NCI-H146 treated with DMSO at 0.1 percent for 48 hours (cell line): ENCODE data around the gene GRK1.

Source experiments
- DNase-seq: peaks from one replicate; lab custom pipeline; 2025; ENCODE audit not compliant: unreplicated experiment; lab: John Stamatoyannopoulos, UW

GRK1 gene

DNA sequence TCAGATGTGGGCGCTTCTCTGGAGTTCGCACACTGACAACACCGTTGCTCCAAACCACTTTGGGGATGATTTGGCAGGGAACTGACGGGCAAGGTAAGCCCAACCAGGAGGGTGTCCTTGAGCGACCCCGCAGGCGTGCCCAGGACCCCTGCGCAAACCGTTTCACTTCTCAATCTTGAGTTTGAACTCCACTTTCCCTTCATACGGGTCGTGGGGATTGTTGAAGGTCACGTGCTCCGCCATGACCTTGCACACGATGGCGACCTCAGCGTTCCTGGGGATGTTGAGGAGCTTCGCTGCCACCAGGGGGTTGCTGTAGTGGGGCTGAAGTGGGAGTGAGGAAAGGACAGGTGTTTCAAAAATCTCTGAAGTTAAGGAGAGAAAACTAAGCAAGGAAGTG, 17.8 kb upstream of the GRK1 start:
- DNase-seq: no peak

DNA sequence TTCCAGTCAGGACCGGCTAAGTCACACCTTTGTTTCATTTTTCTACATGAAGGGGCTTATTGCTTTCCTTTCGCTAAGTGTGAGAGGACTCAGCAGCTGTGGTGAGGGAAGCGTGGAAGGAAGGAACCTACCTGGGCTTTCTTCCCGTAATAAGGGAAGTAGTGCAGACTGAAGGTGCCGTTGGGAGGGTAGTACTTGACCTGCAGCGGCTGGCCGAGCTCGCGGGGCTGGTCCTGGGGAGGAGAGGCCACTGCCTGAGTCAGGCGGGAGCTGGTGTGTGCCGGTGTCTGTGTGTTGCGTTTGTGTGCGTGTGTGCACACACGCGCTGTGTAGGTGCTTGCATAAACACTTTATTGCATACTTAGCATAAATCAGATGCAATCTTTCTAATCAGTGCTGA, 16.7 kb upstream of the GRK1 start:
- DNase-seq: no peak

DNA sequence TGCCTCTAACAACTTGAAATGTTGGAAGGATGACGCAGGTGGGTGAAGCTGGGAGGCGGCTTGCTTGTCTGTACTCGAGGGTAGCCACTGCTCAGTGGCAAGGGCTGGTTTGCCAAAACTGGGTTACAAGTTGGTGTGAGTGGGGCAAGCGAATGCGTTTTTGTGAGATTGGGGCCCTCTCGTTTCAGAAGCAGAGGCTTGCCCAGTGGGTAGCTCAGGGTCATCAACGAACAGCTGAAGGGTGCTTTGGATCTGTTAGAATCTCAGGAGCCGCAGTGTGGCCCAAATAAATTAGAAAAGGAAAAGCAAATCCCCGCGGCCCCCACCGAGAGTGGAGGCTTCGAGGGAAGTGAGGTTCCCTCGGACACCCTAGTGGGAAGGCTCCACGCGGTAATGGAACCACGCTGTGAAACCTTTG, 16.3 kb upstream of the GRK1 start:
- no peak for DNase-seq

DNA sequence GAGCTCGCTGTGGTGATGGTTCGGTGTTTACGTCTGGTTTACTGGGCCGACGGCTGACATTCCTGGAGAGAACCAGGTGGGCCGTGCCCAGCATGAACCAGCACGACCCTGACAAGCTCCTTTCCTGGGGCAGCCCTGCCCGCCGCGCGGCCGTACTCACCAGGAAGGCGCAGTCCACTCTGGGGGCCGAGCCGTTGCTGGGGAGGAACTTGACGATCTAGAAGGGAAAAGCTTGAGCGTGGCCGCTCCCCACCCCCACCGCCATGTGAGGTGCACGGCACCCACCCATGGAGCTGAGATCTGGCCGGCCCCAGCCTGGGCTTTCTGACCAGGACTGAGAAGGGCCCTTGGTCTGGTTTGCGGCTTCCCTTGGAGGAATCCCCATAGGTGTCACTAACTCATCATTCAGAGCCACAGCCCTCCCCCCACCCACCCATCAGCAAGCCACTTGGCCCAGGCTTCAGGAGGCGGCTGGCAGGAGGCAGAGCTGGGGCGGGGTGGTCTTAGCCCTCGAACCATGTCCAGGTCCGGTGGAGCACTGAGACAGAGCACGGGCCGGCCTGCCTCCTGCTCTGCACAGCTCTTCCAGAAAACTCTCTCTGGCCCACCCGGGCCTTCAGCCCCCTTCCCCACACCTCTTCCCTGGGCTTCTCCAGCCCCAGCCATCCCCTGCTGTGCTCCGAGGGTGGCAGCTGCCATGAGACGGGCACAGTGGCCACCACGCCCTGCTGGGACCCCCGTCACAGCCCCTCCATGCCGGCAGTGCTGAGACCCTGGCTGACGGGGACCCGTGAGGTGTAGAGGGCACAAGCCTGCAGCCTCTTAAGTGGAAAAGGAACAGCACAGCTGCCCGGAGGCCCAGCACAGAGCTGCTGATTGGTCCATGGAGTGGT, 15.3 kb upstream of the GRK1 start:
- DNase-seq: no peak

DNA sequence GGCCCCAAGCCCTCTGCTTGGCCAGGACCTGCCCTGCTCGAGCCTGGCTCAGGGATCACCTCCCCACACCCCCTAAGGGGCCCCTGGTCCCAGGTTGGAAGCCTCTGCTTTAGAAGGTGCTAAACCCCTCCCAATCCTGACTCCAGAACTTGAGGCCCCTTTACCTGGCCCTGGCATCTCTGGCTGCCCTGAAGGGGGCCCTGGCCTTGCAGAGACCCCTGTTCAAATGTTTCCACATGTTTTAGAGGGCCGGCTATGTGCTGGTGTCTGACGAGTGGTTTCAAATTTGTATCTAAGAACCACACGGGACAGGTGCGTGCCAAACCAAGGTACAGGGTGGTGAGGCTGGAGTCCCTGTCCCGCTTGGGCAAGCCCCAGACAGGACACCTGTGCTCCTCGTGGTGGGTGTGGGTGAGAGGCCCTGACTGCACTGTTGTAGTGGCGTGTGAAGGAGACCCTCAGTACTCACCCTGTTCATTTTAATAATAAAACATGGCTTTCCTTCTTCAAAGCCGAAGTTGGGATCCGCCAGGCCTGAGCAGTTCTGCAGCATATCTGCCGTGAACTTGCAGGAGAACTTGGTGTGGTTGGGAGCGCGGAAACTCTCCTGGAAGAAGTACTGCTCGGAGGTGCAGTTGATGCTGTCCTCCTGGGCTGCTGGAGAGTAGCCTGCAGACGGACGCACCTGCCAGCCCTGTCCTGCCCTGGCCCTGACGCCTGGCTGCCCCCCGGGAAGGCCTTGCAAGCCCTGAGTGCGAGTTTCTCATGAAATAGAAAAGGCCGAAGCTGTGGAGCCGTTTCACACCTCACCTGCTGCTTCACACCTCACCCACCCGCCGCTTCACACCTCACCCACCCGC, 14.4 kb upstream of the GRK1 start:
- no peak for DNase-seq

DNA sequence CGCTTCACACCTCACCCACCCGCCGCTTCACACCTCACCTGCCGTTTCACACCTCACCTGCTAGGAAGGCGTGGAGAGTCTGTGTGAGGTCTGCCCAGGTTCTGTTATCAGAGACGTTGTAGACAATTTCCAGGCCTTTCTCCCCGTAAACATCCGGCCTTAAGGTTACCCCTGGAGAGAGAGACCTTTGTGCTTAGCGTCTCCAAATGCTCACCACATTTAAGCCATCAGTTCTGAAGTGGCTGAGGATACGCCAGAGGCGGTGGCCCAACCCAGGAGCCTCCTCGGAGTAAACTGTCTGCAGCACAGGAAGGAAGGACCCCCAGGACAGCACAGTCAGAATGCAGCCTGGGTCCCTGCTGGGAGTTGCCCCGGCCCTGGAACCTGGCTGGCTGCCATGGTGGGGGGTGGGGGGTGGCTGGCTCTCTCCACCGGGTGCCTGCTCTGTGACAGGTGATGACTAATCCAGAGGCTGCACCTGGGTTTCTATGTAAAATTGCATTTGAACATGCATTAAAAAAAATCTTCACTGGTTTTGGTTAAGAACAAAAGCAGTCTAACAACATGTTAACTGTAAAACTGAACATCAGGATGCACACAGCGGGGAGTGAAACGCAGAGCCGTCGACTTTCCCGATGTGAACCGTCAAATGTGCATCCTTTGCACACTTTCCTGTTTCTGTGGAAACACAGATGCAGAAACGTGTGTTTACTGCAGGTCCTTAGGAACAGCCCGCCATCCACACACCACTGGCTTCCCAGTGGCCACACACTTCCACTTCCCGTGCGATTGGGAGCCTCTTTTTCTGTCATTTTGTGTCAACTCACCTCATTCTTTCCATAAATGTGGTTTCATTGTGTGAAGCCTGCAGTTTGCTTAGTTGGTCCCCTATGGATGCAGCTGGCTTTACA, 13.5 kb upstream of the GRK1 start:
- peak; percentile 75 for DNase-seq

DNA sequence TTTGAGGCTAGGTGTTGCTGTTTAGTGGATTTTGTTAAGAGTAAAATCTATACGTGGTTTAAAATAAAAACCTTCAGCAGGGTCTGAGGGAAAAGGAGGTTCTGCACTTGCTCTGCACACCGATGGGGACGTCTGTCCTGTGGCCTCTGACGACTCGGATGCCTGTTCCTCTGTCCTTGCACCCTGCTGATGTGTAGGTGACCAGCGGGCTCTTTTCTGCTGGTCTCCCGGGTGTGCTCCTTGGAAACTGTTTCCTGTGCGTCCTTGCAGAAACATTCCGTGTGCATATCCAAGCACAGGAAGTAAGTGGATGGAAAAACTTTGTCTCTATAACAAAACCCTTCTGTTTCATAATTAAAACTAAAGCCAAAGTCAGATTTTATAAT, 12.9 kb upstream of the GRK1 start:
- no peak for DNase-seq

DNA sequence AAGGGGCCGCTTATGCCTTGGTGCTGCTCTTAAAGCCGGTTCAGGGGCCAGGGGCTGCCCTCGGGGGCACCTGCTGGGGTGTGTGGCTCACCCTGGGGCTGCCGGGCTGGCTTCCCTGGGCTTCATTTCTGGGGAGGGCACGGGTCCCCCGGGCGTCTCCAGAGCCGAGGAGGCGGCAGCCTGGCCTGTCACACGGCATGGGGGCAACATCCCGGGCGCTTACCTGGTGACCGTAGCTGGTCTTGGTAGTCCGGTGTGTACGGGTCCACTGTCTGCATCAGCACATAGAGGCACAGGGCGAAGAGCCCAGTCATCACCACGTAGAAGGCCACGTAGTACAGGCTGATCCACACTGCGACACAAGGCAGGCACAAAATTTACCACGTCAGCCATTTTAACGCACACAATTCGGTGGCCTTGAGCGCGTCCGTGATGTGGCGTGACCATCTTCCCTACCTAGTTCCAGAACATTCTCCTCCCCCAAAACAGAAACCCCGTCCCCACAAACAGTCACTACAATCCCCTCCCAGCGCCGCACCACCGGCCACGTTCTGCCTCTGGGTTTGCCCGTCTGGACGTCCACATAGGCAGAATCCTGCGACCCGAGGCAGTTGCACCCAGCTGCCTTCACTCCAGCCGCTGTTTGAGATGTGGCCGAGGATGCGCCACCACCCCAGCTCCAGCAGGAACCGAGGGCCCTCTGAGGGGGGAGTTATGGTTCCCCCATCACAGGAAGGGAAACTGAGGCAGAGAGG, 12.3 kb upstream of the GRK1 start:
- no peak for DNase-seq

DNA sequence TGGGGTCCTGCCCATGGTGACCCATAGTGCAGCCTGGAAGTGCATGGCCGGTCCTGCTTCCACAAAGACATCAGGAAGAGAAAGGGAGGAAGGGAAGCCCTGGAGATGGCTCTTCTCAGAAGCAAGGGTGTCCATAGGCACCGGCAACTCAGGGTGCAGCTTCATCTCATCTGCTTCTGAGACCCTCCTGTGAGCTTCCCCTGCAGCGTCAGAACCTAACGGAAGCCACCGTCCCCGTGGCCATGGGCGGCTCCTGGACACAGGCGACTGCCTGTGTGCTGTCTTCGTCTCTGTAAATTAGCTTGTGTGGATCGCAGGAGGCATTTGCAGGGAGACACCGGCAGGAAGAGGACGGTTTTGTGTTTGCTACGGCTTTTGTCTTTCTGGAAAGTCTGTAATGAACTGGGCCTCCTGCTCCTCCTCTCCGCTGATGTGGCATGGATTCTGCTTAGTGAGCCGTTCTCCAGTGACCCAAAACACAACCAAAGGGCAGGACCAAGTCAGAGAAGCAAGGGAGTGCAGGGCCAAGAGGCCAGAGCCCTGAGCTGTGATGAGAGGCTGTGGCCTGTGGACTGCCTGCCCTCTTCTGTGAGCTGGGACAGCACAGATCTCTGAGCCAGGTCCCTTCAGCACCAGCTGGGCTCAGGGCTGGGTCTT, 11.5 kb upstream of the GRK1 start:
- no peak for DNase-seq

DNA sequence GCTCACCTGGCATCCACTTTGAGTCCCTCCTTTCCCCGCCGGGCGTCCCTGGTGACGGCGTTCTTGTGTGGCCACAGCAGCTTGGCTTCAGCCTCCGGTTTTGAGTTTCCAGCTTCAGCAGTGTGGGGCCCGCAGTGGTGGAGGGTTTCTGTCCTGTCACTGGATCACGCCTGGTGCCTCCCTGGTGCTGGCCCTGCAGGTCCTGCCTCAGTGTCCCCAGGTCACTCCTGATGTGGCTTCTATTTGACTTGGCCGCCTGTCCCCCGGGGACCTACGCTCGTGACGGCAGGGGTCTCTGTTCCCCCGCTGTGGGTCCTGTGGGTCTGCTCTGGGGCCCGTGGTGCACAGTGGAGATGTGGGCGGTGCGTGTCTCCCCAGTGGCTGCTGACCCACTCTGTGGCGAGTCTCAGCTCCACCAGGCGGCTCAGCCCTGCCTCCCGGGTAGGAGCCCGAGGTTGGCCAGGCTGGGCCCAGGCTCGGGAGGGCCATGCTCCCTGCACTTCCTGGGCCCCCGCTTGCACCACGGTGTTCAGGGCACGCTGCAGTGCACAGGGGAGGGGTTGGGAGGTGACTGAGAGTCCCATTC, 10.9 kb upstream of the GRK1 start:
- no peak for DNase-seq

DNA sequence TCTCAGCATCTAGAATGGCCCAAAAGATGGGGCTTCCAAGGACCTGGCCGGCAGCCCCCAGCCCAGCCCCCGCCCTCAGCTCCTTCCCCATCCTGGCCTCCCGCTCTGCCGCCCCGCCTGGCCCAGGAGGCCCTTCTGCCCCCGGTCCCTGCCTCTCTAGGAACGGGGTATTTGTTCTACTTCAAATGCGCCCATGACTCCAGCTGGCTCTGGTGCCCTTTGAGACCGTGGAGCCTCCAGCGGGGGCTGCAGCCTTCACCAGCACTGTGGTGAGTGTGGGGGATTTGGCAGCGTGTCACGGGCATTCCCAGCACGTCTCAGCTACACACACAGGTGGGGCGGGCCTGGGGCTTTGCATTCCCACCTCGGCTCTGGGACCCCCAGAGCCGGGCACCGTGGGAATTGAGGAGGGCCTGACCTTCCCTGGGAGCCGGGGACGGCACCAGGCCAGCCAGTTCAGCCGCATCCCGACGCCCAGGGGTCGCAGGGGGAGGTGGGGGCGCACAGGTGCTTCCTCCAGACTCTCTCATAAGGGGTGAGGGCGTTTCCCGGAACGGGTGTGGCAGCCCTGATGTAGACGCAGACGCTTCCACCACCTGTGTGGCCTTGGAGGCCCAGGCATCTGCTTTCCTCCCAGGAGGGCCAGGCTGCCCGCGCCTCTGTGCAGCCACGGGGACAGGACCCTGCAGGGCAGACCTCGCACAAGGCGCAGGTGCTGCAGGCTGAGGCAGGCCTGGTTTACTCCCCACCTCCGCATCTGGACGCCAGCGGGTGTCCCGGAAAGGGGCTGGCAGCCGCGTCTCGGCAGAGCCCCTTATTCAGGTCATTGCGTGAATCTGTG, 10.0 kb upstream of the GRK1 start:
- no peak for DNase-seq

DNA sequence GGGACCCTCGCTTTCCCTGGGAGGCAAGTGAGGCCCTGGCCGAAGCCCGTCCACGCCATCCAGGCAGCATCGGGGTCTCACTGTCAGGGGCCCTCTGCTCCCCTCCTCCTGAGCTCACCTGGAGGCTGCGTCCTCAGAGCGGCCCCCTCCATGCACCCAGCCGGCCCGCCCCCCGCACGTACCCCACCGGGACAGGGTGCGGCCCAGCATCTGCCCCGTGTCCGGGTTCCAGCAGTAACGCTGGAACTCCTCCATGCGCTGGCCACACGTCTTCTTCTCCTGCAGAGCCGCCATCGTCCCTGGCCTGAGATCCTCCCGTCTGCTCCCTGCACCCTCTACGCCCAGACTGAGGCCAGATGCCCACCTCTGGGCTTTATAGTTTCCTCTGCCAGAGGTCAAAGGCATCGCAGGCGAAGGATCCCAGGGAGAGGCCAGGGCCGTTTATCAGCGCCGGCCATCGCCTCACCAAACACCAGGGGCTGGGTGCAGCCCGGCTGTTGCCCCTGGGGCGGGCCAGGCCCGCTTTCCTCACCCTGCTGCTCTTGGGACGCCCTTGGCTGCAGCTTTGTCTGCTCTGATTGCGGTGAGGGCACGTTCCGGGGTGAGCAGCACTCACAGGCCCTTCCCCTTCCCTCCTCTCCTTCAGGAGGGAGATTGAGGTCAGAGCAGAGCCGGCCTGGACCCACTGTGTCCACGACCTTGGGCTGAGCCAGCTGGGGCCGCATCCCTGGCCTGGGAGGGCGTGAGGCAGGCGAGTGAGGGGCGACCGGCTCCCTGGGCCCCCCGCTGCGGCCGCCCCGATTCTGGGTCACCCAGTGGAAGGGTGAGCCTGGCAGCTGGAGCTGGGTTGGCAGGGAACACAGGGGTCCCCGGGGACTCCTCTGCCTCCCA, 8.9 kb upstream of the GRK1 start, which contains the start of gene ATP4B:
ATP4B (minus strand) TSS at position 348 of the 891 bp plus-strand sequence; CDS start at position 294, 54 bp downstream.
- no peak for DNase-seq

DNA sequence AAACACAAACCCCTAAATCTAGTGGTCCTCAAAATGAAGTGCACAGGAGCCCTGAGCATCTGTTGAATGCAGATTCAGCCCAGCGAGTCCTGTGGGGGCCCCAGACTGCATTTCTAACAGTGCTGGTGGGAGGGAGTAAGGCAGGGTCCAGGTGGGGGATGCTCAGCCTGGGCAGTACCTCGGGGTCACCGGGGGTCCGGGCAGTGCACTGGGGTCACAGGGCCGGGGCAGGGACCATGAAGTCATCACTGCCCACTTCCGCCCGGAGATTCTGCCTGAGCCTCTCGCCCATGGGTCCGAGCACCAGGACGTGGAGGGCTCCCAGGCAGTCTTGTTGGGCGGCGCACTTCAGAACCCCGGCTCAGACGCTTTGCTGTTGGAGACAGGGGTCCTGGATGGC, 8.2 kb upstream of the GRK1 start:
- no peak for DNase-seq

DNA sequence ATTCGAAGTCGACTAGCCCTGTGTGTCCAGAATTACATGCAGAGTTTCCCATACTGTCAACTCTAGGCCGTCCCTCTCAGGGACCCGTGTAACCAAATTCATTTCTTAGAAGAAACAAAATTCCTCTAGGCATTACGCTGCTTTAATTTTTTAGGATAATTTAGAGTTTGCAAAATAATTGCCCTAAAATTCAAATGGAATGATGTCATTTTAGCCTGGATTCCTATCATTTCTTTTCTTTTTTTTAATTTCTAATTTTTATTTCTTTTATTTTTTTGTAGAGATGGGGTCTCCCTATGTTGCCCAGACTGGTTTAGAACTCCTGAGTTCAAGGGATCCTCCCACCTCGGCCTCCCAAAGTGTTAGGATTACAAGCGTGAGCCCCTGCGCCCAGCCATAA, 7.7 kb upstream of the GRK1 start:
- DNase-seq: no peak

DNA sequence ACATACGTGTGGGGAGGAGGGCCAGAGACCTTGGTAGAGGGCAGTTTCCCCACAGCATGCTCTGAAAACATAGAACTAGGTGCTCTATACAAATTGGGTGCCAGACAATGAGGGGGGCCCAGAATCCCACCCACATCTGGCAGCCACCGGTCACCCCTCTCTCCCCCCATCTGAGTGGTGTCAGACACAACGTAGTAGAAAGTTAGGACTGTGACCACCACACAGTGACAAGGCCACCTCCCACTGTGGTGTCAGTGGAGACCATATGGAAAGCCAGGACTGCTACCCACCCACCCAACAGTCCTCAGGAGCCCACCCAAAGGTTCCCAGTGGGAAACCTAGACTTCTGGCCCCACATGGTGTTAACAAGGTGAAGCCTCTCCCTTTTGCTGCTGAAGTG, 7.0 kb upstream of the GRK1 start:
- DNase-seq: no peak

DNA sequence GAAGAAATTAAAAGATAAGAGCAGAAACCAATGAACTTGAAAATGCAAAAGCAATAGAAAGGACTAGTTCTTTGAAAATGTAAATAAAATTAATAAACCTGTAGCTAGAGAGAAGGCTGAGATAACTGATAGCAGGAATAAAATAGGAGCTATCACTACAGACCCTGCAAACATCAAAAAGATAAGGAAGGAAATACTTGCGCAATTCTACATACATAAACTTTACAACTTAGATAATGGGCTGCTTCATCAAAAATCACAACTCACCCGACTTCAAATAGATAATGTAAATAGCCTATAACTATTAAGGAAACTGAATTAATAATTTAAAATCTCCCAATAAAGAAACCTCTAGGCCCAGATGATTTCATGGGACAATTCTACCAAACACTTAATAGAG, 5.5 kb upstream of the GRK1 start:
- no peak for DNase-seq

DNA sequence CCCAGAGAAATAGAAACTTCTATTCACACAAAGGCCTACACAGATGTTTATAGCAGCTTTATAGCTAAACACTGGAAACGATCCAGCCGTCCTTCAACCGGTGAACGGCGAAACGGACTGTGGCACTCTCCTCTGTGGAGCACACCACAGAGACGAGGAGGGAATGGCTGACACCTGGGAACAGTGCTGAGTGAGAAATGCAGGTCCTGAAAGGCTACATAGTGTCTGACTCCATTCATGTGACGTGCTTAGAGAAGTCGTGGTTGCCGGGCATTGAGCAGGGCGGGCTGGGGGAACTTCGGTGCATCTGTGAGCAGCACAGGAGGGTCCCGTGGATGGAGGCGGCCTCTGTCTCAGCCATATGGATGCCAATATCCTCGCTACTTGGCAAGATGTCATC, 3.1 kb upstream of the GRK1 start:
- no peak for DNase-seq
